ENCODE data around the gene CD109. TPM values are rescaled to one million over a fixed set of nuclear protein-coding genes. Genes with fewer than 3 reads are reported as not detected.

CD109 gene
- total RNA-seq, 4 donors from 2014 or later: 7.8 to 19.0 (median 12.7) TPM

DNA sequence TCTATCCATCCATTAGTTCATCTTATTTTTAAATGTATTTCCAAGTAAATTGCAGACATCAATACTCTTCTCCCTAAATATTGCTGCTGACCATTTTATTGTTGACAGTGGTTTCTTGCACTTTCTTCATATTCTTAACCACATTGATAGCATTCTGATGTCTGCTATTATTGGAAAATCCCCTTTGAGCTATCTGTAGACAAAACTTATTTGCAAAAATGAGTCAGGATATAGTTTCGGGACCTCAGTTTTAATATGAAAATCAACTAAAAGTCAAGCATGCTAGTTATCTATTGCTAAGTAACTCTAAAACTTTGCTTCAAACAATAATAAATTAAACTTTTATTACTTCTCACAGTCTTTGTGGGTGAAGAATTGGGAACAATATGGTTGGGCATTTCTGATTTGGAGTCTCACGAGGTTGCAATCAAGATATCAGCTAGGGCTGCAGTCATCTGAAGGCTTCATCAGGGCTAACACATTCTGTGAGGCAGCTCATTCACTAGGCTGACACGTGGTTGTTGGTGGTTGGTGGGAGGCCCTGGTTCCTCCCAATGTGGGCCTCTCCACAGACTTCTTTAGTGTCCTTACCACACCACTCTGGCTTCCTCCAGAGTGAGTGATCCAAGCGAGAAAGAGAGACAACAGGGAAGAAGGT lies 32.7 kb downstream of the CD109 start:
- Histone ChIP-seq H3K27me3 (no peaks in the 10 kb centered on the region), H3K36me3 (peaks cover 0 to 5% (median 0%) of the 10 kb centered on the region in 3 donors), H3K4me1 (no peaks in the 10 kb centered on the region), H3K9me3 (no peaks in the 10 kb centered on the region), H3K27ac (no peak overlapping the region), H3K4me3 (no peak overlapping the region)
- no peak for TF ChIP-seq POLR2A (IDR thresholded peaks at IDR 0.05)
- TF ChIP-seq, protein P1, sequence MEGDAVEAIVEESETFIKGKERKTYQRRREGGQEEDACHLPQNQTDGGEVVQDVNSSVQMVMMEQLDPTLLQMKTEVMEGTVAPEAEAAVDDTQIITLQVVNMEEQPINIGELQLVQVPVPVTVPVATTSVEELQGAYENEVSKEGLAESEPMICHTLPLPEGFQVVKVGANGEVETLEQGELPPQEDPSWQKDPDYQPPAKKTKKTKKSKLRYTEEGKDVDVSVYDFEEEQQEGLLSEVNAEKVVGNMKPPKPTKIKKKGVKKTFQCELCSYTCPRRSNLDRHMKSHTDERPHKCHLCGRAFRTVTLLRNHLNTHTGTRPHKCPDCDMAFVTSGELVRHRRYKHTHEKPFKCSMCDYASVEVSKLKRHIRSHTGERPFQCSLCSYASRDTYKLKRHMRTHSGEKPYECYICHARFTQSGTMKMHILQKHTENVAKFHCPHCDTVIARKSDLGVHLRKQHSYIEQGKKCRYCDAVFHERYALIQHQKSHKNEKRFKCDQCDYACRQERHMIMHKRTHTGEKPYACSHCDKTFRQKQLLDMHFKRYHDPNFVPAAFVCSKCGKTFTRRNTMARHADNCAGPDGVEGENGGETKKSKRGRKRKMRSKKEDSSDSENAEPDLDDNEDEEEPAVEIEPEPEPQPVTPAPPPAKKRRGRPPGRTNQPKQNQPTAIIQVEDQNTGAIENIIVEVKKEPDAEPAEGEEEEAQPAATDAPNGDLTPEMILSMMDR (IDR thresholded peaks at IDR 0.05): no peak
- TF ChIP-seq EP300 (IDR thresholded peaks at IDR 0.05): no peak
- WGBS, 2 donors: 69 to 73% methylated on average over 4 of the region's 4 CpGs
- DNase-seq (ENCODE audit: low spot score in 2 of 2): no peak

GRCh38 chr6:73731285-73731684 lies 35.3 kb downstream of the CD109 start:
- Histone ChIP-seq H3K36me3 (peaks cover 0 to 5% (median 0%) of the 10 kb centered on the region in 3 donors), H3K4me3 (no peak overlapping the region), H3K27me3 (no peaks in the 10 kb centered on the region), H3K4me1 (no peaks in the 10 kb centered on the region), H3K27ac (no peak overlapping the region), H3K9me3 (no peaks in the 10 kb centered on the region)
- TF ChIP-seq, protein P1 (IDR thresholded peaks at IDR 0.05): no peak
- no peak for TF ChIP-seq EP300 (IDR thresholded peaks at IDR 0.05)
- TF ChIP-seq POLR2A (IDR thresholded peaks at IDR 0.05): no peak
- WGBS, 2 donors: 96 to 98% methylated on average over 5 of the region's 5 CpGs
- DNase-seq (ENCODE audit: low spot score in 2 of 2): no peak

GRCh38 chr6:73732845-73733675 lies 37.1 kb downstream of the CD109 start:
- Histone ChIP-seq H3K27ac (no peak overlapping the region), H3K36me3 (peaks cover 0 to 5% (median 0%) of the 10 kb centered on the region in 3 donors), H3K4me3 (no peak overlapping the region), H3K27me3 (no peaks in the 10 kb centered on the region), H3K9me3 (no peaks in the 10 kb centered on the region), H3K4me1 (no peaks in the 10 kb centered on the region)
- WGBS, 2 donors: 65 to 68% methylated on average over 6 of the region's 6 CpGs
- no peak for TF ChIP-seq POLR2A (IDR thresholded peaks at IDR 0.05)
- TF ChIP-seq EP300 (IDR thresholded peaks at IDR 0.05): no peak
- TF ChIP-seq, protein P1 (IDR thresholded peaks at IDR 0.05): peak; percentile 75 to 83 (median 79)
- peak; percentile 23 to 62 for DNase-seq (ENCODE audit: low spot score in 2 of 2)

GRCh38 chr6:73733791-73734190 lies 37.8 kb downstream of the CD109 start:
- Histone ChIP-seq H3K9me3 (no peaks in the 10 kb centered on the region), H3K27me3 (no peaks in the 10 kb centered on the region), H3K27ac (no peak overlapping the region), H3K36me3 (peaks cover 0 to 5% (median 0%) of the 10 kb centered on the region in 3 donors), H3K4me3 (no peak overlapping the region), H3K4me1 (peaks cover 0 to 2% (median 0%) of the 10 kb centered on the region in 4 donors)
- WGBS, 2 donors: 73 to 81% methylated on average over 4 to 6 of the region's 6 CpGs
- DNase-seq (ENCODE audit: low spot score in 2 of 2): no peak
- TF ChIP-seq POLR2A (IDR thresholded peaks at IDR 0.05) (no peak), EP300 (IDR thresholded peaks at IDR 0.05) (no peak)
- TF ChIP-seq, protein P1 (IDR thresholded peaks at IDR 0.05): no peak
